Caki2 (cell line): ENCODE measurements around the gene SPACDR. TPM values are rescaled to one million over a fixed set of nuclear protein-coding genes. Genes with fewer than 3 reads are reported as not detected.

Source experiments
- total RNA-seq: library from RNA; depleted of rRNA; stranded (reverse); fragments of >200 nt; shearing (Covaris generic); gene quantifications from 2 replicates; pipeline ENCODE4 v1.2.3, GENCODE V29; 2014; ENCODE audit warnings: low replicate concordance; rRNA removed

The SPACDR gene
- total RNA-seq, 1 experiment from 2014 or later: not detected

Other genes starting within 250 kb of the SPACDR start
- gene PVRIG, start 244.3 kb downstream of the SPACDR start, total RNA-seq: 1.4 TPM in 1 of 2 replicates, not detected in the other
- gene SPDYE3, start 156.6 kb downstream of the SPACDR start, total RNA-seq: not detected in 2 replicates
- gene PILRB, start 106.1 kb downstream of the SPACDR start, total RNA-seq: 15.0 and 44.8 TPM in 2 replicates
- gene PILRA, start 90.8 kb downstream of the SPACDR start, total RNA-seq: 0.41 and 0.91 TPM in 2 replicates
- 1.8 and 5.9 TPM in 2 replicates for gene ZCWPW1, start 35.6 kb downstream of the SPACDR start, total RNA-seq
- gene MEPCE, start 34.4 kb downstream of the SPACDR start, total RNA-seq: 44.0 and 49.7 TPM in 2 replicates
- 48.5 and 55.4 TPM in 2 replicates for gene PPP1R35, start 27.8 kb downstream of the SPACDR start, total RNA-seq
- 39.5 and 46.5 TPM in 2 replicates for gene TSC22D4, start 15.0 kb upstream of the SPACDR start, total RNA-seq
- 0.87 and 3.6 TPM in 2 replicates for gene NYAP1, start 19.7 kb upstream of the SPACDR start, total RNA-seq
- gene AGFG2, start 74.9 kb upstream of the SPACDR start, total RNA-seq: 20.0 and 42.3 TPM in 2 replicates
- gene SAP25, start 109.6 kb upstream of the SPACDR start, total RNA-seq: not detected in 2 replicates
- 0.84 and 3.7 TPM in 2 replicates for gene LRCH4, start 121.9 kb upstream of the SPACDR start, total RNA-seq
- gene FBXO24, start 122.1 kb upstream of the SPACDR start, total RNA-seq: 0.23 and 0.71 TPM in 2 replicates
- gene PCOLCE, start 138.1 kb upstream of the SPACDR start, total RNA-seq: 5.3 and 17.8 TPM in 2 replicates
- gene MOSPD3, start 148.3 kb upstream of the SPACDR start, total RNA-seq: 3.6 and 34.9 TPM in 2 replicates
- 0.27 TPM in 1 of 2 replicates, not detected in the other for gene TFR2, start 177.3 kb upstream of the SPACDR start, total RNA-seq
- not detected in 2 replicates for gene ACTL6B, start 192.2 kb upstream of the SPACDR start, total RNA-seq
- 116 and 179 TPM in 2 replicates for gene GNB2, start 209.5 kb upstream of the SPACDR start, total RNA-seq
- gene GIGYF1, start 230.0 kb upstream of the SPACDR start, total RNA-seq: 9.6 and 10.6 TPM in 2 replicates
- 109 and 126 TPM in 2 replicates for gene POP7, start 241.9 kb upstream of the SPACDR start, total RNA-seq